ENCODE data around the gene RGP1. TPM values are rescaled to one million over a fixed set of nuclear protein-coding genes. Genes with fewer than 3 reads are reported as not detected.

The RGP1 gene
- polyA plus RNA-seq, 3 donors: 2.3 to 9.0 (median 3.3) TPM

GRCh38 chr9:35792826-35793225 lies 43.7 kb downstream of the RGP1 start:
- Histone ChIP-seq H3K4me1 (ENCODE audit: control insufficient read depth in 1 of 2, insufficient read depth in 2 of 2, low read length in 2 of 2) (no peaks in the 10 kb centered on the region), H3K79me2 (ENCODE audit: insufficient read depth, low read length) (no peaks in the 10 kb centered on the region), H3K36me3 (replicated peaks in 1 of 2; ENCODE audit: control insufficient read depth in 1 of 2, insufficient read depth in 2 of 2, low read length in 2 of 2) (no peaks in the 10 kb centered on the region), H4K20me1 (ENCODE audit: insufficient read depth, low read length) (no peaks in the 10 kb centered on the region), H3K9me3 (replicated peaks in 1 of 2; ENCODE audit: control insufficient read depth in 1 of 2, insufficient read depth in 1 of 2, low read length in 2 of 2) (no peaks in the 10 kb centered on the region), H3K4me2 (replicated peaks; ENCODE audit: extremely low read depth, low read length, poor library complexity, severe bottlenecking) (no peak overlapping the region), H3K4me3 (replicated peaks in 1 of 3; ENCODE audit: low read depth in 2 of 3, low read length in 3 of 3) (no peak overlapping the region), H3K27ac (ENCODE audit: low read depth in 1 of 2, low read length in 2 of 2) (no peak overlapping the region), H3K27me3 (ENCODE audit: control insufficient read depth in 2 of 2, insufficient read depth in 2 of 2, low read length in 2 of 2) (peaks cover 0 to 13% of the 10 kb centered on the region in 2 donors), H3K9ac (ENCODE audit: insufficient read depth, low read length, poor library complexity, severe bottlenecking) (no peak overlapping the region), H2AFZ (ENCODE audit: insufficient read depth, low read depth, low read length, poor library complexity, severe bottlenecking) (no peak overlapping the region)
- TF ChIP-seq CTCF (IDR thresholded peaks at IDR 0.05): no peak
- H3K4me3 Mint-ChIP-seq: peak overlapping the region in 1 of 2 donors; percentile 33
- H3K27ac Mint-ChIP-seq: no peak overlapping the region
- H3K27me3 Mint-ChIP-seq (ENCODE audit: low read depth in 3 of 3): peaks cover 15 to 23% (median 15%) of the 10 kb centered on the region in 3 donors
- peaks cover 0 to 4% (median 0%) of the 10 kb centered on the region in 7 donors for H3K9me3 Mint-ChIP-seq
- DNase-seq: no peak
- 98% methylated on average over 14 of the region's 14 CpGs for WGBS (ENCODE audit: insufficient coverage)
- intact Hi-C loops (cut with micrococcal nuclease): loop anchor here in 1 of 2 donors (5.0 kb wide), 1 partner anchor 89 kb away; no protein-coding TSS in a partner anchor
- H3K36me3 Mint-ChIP-seq: peaks cover 0 to 1% of the 10 kb centered on the region in 2 donors
- peaks cover 11% of the 10 kb centered on the region for H3K4me1 Mint-ChIP-seq

- WGBS (ENCODE audit: insufficient coverage): 100% methylated on average over 2 of the region's 2 CpGs
- peaks cover 0 to 4% (median 0%) of the 10 kb centered on the region in 7 donors for H3K9me3 Mint-ChIP-seq
- no peaks in the 10 kb centered on the region for H3K79me2 ChIP-seq (ENCODE audit: insufficient read depth, low read length)
These were observed 44.4 kb downstream of the RGP1 start for GRCh38 chr9:35793461-35793860.

More at GRCh38 chr9:35793461-35793860, 44.4 kb downstream of the RGP1 start:
- Mint-ChIP-seq H3K36me3 (peaks cover 0 to 1% of the 10 kb centered on the region in 2 donors), H3K27ac (no peak overlapping the region), H3K27me3 (ENCODE audit: low read depth in 3 of 3) (peaks cover 15 to 23% (median 15%) of the 10 kb centered on the region in 3 donors), H3K4me1 (peaks cover 11% of the 10 kb centered on the region), H3K4me3 (no peak overlapping the region)
- intact Hi-C loops (cut with micrococcal nuclease): loop anchor here in 1 of 2 donors (5.0 kb wide), 1 partner anchor 89 kb away; no protein-coding TSS in a partner anchor
- Histone ChIP-seq H3K27me3 (ENCODE audit: control insufficient read depth in 2 of 2, insufficient read depth in 2 of 2, low read length in 2 of 2) (peaks cover 0 to 13% of the 10 kb centered on the region in 2 donors), H4K20me1 (ENCODE audit: insufficient read depth, low read length) (no peaks in the 10 kb centered on the region), H3K4me2 (replicated peaks; ENCODE audit: extremely low read depth, low read length, poor library complexity, severe bottlenecking) (no peak overlapping the region), H2AFZ (ENCODE audit: insufficient read depth, low read depth, low read length, poor library complexity, severe bottlenecking) (no peak overlapping the region), H3K9ac (ENCODE audit: insufficient read depth, low read length, poor library complexity, severe bottlenecking) (no peak overlapping the region), H3K4me3 (replicated peaks in 1 of 3; ENCODE audit: low read depth in 2 of 3, low read length in 3 of 3) (no peak overlapping the region), H3K4me1 (ENCODE audit: control insufficient read depth in 1 of 2, insufficient read depth in 2 of 2, low read length in 2 of 2) (no peaks in the 10 kb centered on the region), H3K9me3 (replicated peaks in 1 of 2; ENCODE audit: control insufficient read depth in 1 of 2, insufficient read depth in 1 of 2, low read length in 2 of 2) (no peaks in the 10 kb centered on the region), H3K27ac (ENCODE audit: low read depth in 1 of 2, low read length in 2 of 2) (no peak overlapping the region), H3K36me3 (replicated peaks in 1 of 2; ENCODE audit: control insufficient read depth in 1 of 2, insufficient read depth in 2 of 2, low read length in 2 of 2) (no peaks in the 10 kb centered on the region)
- no peak for TF ChIP-seq CTCF (IDR thresholded peaks at IDR 0.05)
- no peak for DNase-seq

Data from CD14-positive monocyte (primary cell).